Right lobe of liver (tissue), 6 donors: ENCODE results near the gene EHMT2. TPM values are rescaled to one million over a fixed set of nuclear protein-coding genes. Genes with fewer than 3 reads are reported as not detected.
A peak's percentile ranks its signal among the peaks of the same experiment; 100 is the strongest.

Source experiments
- ATAC-seq, 4 donors: fragments of 200-7000 bp; cut with Tn5 transposase; one replicate each; pipeline ENCODE4 v1.9.1; 2020; ENCODE audit warnings: mild to moderate bottlenecking in 4 of 4, moderate library complexity in 4 of 4
- DNase-seq, 3 donors: peaks; one replicate each; pipeline ENCODE4 v3.0.0-alpha.2; 2020
- H3K27ac ChIP-seq, 3 donors: fragments of 200-600 bp; one replicate each; pipeline ENCODE4 v1.8.0; 2022
- H3K27me3 ChIP-seq, 2 donors: fragments of 200-600 bp; one replicate each; pipeline ENCODE4 v1.8.0; 2022
- H3K36me3 ChIP-seq, 4 donors: fragments of 200-600 bp; sonication (generic) in 1 of 4; one replicate each; pipeline versions ENCODE4 v1.5.1 to v1.8.0; 2017 to 2022; ENCODE audit warnings: control low read depth in 1 of 4
- H3K4me1 ChIP-seq, 4 donors: fragments of 200-600 bp; sonication (generic) in 1 of 4; one replicate each; pipeline versions ENCODE4 v1.5.1 to v1.8.0; 2017 to 2022; ENCODE audit warnings: control low read depth in 1 of 4
- H3K4me3 ChIP-seq, 3 donors: fragments of 200-600 bp; one replicate each; pipeline ENCODE4 v1.8.0; 2022
- H3K9me3 ChIP-seq, 4 donors: fragments of 200-600 bp; sonication (generic) in 1 of 4; one replicate each; pipeline versions ENCODE4 v1.5.1 to v1.8.0; 2017 to 2022; ENCODE audit warnings: control low read depth in 1 of 4
- CTCF ChIP-seq, 4 donors: fragments of 200-600 bp in 3 of 4; fragments of 450-650 bp in 1 of 4; IDR thresholded peaks; one replicate each; pipeline versions ENCODE4 v1.5.1 to v1.8.0; 2016 to 2022; ENCODE audit warnings: antibody characterized with exemption in 4 of 4, mild to moderate bottlenecking in 2 of 4
- POLR2A ChIP-seq: fragments of 450-650 bp; IDR thresholded peaks from one replicate; pipeline ENCODE4 v1.6.1; 2017; ENCODE audit warnings: antibody characterized with exemption, mild to moderate bottlenecking
- whole genome bisulfite sequencing: methylation state at CpG from one replicate; pipeline ENCODE4 v1.1.6; 2018; ENCODE audit warnings: low coverage, low lambda C conversion rate; ENCODE audit not compliant: insufficient coverage; ENCODE audit errors: missing lambda C conversion rate; 5-methylcytosine and 5-hydroxymethylcytosine counted together
- intact Hi-C, 2 donors: fragments of 100-400 bp; cut with DNase I; formaldehyde crosslinking; loops; one replicate each; pipeline versions ENCODE4 v1.11.2 to v1.14.1; 2022
- total RNA-seq, 6 experiments: library from RNA; depleted of rRNA in 2 of 6; stranded (reverse); fragments of >200 nt in 2 of 6; fragmentation: NEBNext Ultra II Directional in 3 of 6; extraction: Animal tissue kit (Norgen Biotek cat#: 25700) in 3 of 6; gene quantifications; one replicate each; pipeline versions ENCODE4 v1.1.0 to v1.2.4, GENCODE V29; 2016 to 2023
- donor health status: DM: no; HTN: yes; CAD: no.
- donor health status: DM: no; HTN: no; CAD: no.
- donor health status: DM: no; HTN: no; CAD: no.
- donor health status: DM: no; HTN: yes; CAD: no.
- donor health status: DM: no; HTN: yes; CAD: no.

Gene EHMT2
- total RNA-seq, 6 experiments from 2014 or later = 10.7 to 20.1 (median 13.3) TPM

- H3K27me3 ChIP-seq = no peaks in the 10 kb centered on the region
- 59% methylated on average over 5 of the region's 9 CpGs for WGBS
- DNase-seq = no peak
- H3K27ac ChIP-seq = peak overlapping the region; percentile 51 to 91 (median 66)
- no peaks in the 10 kb centered on the region for H3K9me3 ChIP-seq
- peak in 1 of 4 donors; percentile 17 for ATAC-seq
- peaks cover 0 to 41% (median 19%) of the 10 kb centered on the region in 4 donors for H3K4me1 ChIP-seq
- TF ChIP-seq CTCF (IDR thresholded peaks at IDR 0.05) = no peak
- no peak for TF ChIP-seq POLR2A
- peak overlapping the region in 1 of 3 donors; percentile 78 for H3K4me3 ChIP-seq
- intact Hi-C loops = no loop called here
- peaks cover 0 to 58% (median 21%) of the 10 kb centered on the region in 4 donors for H3K36me3 ChIP-seq
These were observed 47.6 kb upstream of the EHMT2 start for GRCh38 chr6:31945154-31945506.

- WGBS = 83% methylated on average over 1 of the region's 3 CpGs
- Histone ChIP-seq H3K27me3 (no peaks in the 10 kb centered on the region), H3K27ac (peak overlapping the region in 1 of 3 donors; percentile 91), H3K9me3 (no peaks in the 10 kb centered on the region), H3K4me3 (no peak overlapping the region), H3K36me3 (peaks cover 0 to 58% (median 21%) of the 10 kb centered on the region in 4 donors), H3K4me1 (peaks cover 0 to 42% (median 19%) of the 10 kb centered on the region in 4 donors)
- intact Hi-C loops = no loop called here
- DNase-seq = no peak
- TF ChIP-seq POLR2A = no peak
- no peak for TF ChIP-seq CTCF (IDR thresholded peaks at IDR 0.05)
- no peak for ATAC-seq
These were observed 46.2 kb upstream of the EHMT2 start for GRCh38 chr6:31943742-31944141.

- DNase-seq (no peak), ATAC-seq (no peak)
- WGBS = 34% methylated on average over 6 of the region's 6 CpGs
- Histone ChIP-seq H3K27me3 (no peaks in the 10 kb centered on the region), H3K9me3 (no peaks in the 10 kb centered on the region), H3K4me1 (peaks cover 0 to 34% (median 16%) of the 10 kb centered on the region in 4 donors), H3K36me3 (peaks cover 0 to 59% (median 15%) of the 10 kb centered on the region in 4 donors), H3K27ac (no peak overlapping the region), H3K4me3 (no peak overlapping the region)
- TF ChIP-seq CTCF (IDR thresholded peaks at IDR 0.05) = no peak
- TF ChIP-seq POLR2A = no peak
- intact Hi-C loops = no loop called here
These were observed 42.8 kb upstream of the EHMT2 start for GRCh38 chr6:31940256-31940664.

- TF ChIP-seq POLR2A = no peak
- no peak for TF ChIP-seq CTCF (IDR thresholded peaks at IDR 0.05)
- DNase-seq (peak in 1 of 3 donors; percentile 13), ATAC-seq (peak; percentile 10 to 69 (median 34))
- intact Hi-C loops = no loop called here
- peaks cover 0 to 12% (median 0%) of the 10 kb centered on the region in 4 donors for H3K4me1 ChIP-seq
- H3K4me3 ChIP-seq = no peak overlapping the region
- peaks cover 0 to 47% (median 16%) of the 10 kb centered on the region in 4 donors for H3K36me3 ChIP-seq
- H3K27me3 ChIP-seq = no peaks in the 10 kb centered on the region
- H3K9me3 ChIP-seq = no peaks in the 10 kb centered on the region
- peak overlapping the region in 1 of 3 donors; percentile 53 for H3K27ac ChIP-seq
- 44% methylated on average over 9 of the region's 9 CpGs for WGBS
These were observed 38.3 kb upstream of the EHMT2 start for GRCh38 chr6:31935823-31936222.
